ENCODE data around the gene BAIAP2.

DNA sequence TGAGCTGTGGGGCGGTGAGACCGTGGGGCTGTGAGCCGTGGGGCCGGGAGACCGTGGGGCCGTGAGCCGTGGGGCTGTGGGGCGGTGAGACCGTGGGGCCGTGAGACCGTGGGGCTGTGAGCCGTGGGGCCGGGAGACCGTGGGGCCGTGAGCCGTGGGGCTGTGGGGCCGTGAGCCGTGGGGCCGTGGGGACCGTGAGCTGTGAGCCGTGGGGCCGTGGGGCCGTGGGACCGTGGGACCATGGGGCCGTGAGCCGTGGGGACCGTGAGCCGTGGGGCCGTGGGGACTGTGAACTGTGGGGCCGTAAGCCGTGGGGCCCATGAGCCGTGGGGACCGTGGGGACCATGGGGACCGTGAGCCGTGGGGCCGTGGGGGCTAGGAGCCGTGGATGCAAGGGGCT, 105.7 kb downstream of the BAIAP2 start:
- TF ChIP-seq, protein P1, sequence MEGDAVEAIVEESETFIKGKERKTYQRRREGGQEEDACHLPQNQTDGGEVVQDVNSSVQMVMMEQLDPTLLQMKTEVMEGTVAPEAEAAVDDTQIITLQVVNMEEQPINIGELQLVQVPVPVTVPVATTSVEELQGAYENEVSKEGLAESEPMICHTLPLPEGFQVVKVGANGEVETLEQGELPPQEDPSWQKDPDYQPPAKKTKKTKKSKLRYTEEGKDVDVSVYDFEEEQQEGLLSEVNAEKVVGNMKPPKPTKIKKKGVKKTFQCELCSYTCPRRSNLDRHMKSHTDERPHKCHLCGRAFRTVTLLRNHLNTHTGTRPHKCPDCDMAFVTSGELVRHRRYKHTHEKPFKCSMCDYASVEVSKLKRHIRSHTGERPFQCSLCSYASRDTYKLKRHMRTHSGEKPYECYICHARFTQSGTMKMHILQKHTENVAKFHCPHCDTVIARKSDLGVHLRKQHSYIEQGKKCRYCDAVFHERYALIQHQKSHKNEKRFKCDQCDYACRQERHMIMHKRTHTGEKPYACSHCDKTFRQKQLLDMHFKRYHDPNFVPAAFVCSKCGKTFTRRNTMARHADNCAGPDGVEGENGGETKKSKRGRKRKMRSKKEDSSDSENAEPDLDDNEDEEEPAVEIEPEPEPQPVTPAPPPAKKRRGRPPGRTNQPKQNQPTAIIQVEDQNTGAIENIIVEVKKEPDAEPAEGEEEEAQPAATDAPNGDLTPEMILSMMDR (conservative IDR thresholded peaks at IDR 0.05; ENCODE audit: low read length) = no peak
- no peak for TF ChIP-seq EZH2phosphoT487 (IDR thresholded peaks at IDR 0.05; ENCODE audit: borderline replicate concordance)

Data from Loucy (cell line).